Liver (tissue), 9 donors: ENCODE results near the gene EHMT1. TPM values are rescaled to one million over a fixed set of nuclear protein-coding genes. Genes with fewer than 3 reads are reported as not detected.

Source experiments
- DNase-seq: peaks from one replicate; pipeline ENCODE4 v3.0.0-alpha.2; 2017; ENCODE audit warnings: low spot score
- H3K27ac ChIP-seq, 2 donors: one replicate each; pipeline ENCODE4 v1.7.0; 2013; ENCODE audit warnings: inconsistent platforms in 2 of 2, low read length in 2 of 2, control low read depth in 1 of 2, low read depth in 1 of 2, mild to moderate bottlenecking in 1 of 2
- H3K27me3 ChIP-seq, 4 donors: one replicate each; pipeline versions ENCODE4 v1.6.1 to v1.7.0; 2013; ENCODE audit warnings: low read length in 3 of 4, inconsistent platforms in 1 of 4, mild to moderate bottlenecking in 1 of 4, moderate library complexity in 1 of 4; ENCODE audit not compliant: control insufficient read depth in 4 of 4, insufficient read depth in 4 of 4
- H3K36me3 ChIP-seq, 4 donors: one replicate each; pipeline versions ENCODE4 v1.6.1 to v1.7.0; 2013; ENCODE audit warnings: low read length in 3 of 4, mild to moderate bottlenecking in 3 of 4, low read depth in 1 of 4, moderate library complexity in 1 of 4; ENCODE audit not compliant: control insufficient read depth in 4 of 4, insufficient read depth in 3 of 4
- H3K4me1 ChIP-seq, 4 donors: one replicate each; pipeline versions ENCODE4 v1.6.1 to v1.7.0; 2013; ENCODE audit warnings: low read length in 3 of 4, mild to moderate bottlenecking in 3 of 4, moderate library complexity in 1 of 4; ENCODE audit not compliant: control insufficient read depth in 4 of 4, insufficient read depth in 4 of 4
- H3K4me3 ChIP-seq, 3 donors: one replicate each; pipeline versions ENCODE4 v1.6.1 to v1.7.0; 2013; ENCODE audit warnings: low read length in 3 of 3, control low read depth in 1 of 3, low read depth in 1 of 3, mild to moderate bottlenecking in 1 of 3
- H3K9ac ChIP-seq, 2 donors: one replicate each; pipeline ENCODE4 v1.7.0; 2013; ENCODE audit warnings: low read length in 2 of 2, mild to moderate bottlenecking in 2 of 2, moderate library complexity in 2 of 2, control low read depth in 1 of 2, low read depth in 1 of 2
- H3K9me3 ChIP-seq, 4 donors: one replicate each; pipeline versions ENCODE4 v1.6.1 to v1.7.0; 2013; ENCODE audit warnings: low read length in 3 of 4; ENCODE audit not compliant: control insufficient read depth in 4 of 4
- ATF3 ChIP-seq: IDR thresholded peaks from 2 replicates; pipeline ENCODE4 v1.6.1; 2016; ENCODE audit warnings: antibody characterized with exemption
- CTCF ChIP-seq: fragments of 150-350 bp; IDR thresholded peaks from 2 replicates; pipeline ENCODE4 v1.5.1; 2017; ENCODE audit warnings: improper control_type of control experiment, low read depth, low read length; ENCODE audit not compliant: missing input control
- EGR1 ChIP-seq, 2 donors: IDR thresholded peaks; 2 replicates each; pipeline ENCODE4 v1.6.1; 2016 to 2018; ENCODE audit warnings: antibody characterized with exemption in 2 of 2, low read depth in 2 of 2
- FOXA1 ChIP-seq: IDR thresholded peaks from 2 replicates; pipeline ENCODE4 v1.6.1; 2016; ENCODE audit warnings: antibody characterized with exemption
- FOXA2 ChIP-seq: IDR thresholded peaks from 2 replicates; pipeline ENCODE4 v1.6.1; 2016; ENCODE audit warnings: antibody characterized with exemption
- GABPA ChIP-seq, 2 donors: IDR thresholded peaks in 1 of 2; conservative IDR thresholded peaks in 1 of 2; 2 replicates each; pipeline ENCODE4 v1.6.1; 2016; ENCODE audit warnings: antibody characterized with exemption in 2 of 2, mild to moderate bottlenecking in 1 of 2, moderate library complexity in 1 of 2
- HNF4A ChIP-seq, 2 donors: conservative IDR thresholded peaks; 2 replicates each; pipeline ENCODE4 v1.6.1; 2016; ENCODE audit warnings: antibody characterized with exemption in 2 of 2, mild to moderate bottlenecking in 2 of 2
- HNF4G ChIP-seq: IDR thresholded peaks from 2 replicates; pipeline ENCODE4 v1.6.1; 2016; ENCODE audit warnings: antibody characterized with exemption
- JUND ChIP-seq, 2 donors: IDR thresholded peaks; 2 replicates each; pipeline ENCODE4 v1.6.1; 2016; ENCODE audit warnings: antibody characterized with exemption in 2 of 2
- MAX ChIP-seq: IDR thresholded peaks from 2 replicates; pipeline ENCODE4 v1.6.1; 2016; ENCODE audit warnings: antibody characterized with exemption
- NR2F2 ChIP-seq: IDR thresholded peaks from 2 replicates; pipeline ENCODE4 v1.6.1; 2016; ENCODE audit warnings: antibody characterized with exemption
- REST ChIP-seq: IDR thresholded peaks from 2 replicates; pipeline ENCODE4 v1.6.1; 2016; ENCODE audit warnings: antibody characterized with exemption, mild to moderate bottlenecking
- RXRA ChIP-seq, 2 donors: IDR thresholded peaks; 2 replicates each; pipeline ENCODE4 v1.6.1; 2017 to 2018; ENCODE audit warnings: antibody characterized with exemption in 2 of 2, mild to moderate bottlenecking in 1 of 2
- TAF1 ChIP-seq: conservative IDR thresholded peaks from 2 replicates; pipeline ENCODE4 v1.6.1; 2016; ENCODE audit warnings: antibody characterized with exemption, mild to moderate bottlenecking
- YY1 ChIP-seq: IDR thresholded peaks from 2 replicates; pipeline ENCODE4 v1.6.1; 2016; ENCODE audit warnings: antibody characterized with exemption, mild to moderate bottlenecking
- ZBTB33 ChIP-seq: IDR thresholded peaks from 2 replicates; pipeline ENCODE4 v1.6.1; 2016; ENCODE audit warnings: antibody characterized with exemption
- WGBS: extraction: QIAGEN DNeasy Blood & Tissue Kit; methylation state at CpG from one replicate; pipeline ENCODE4 v1.1.7; 2013; 5-methylcytosine and 5-hydroxymethylcytosine counted together
- polyA plus RNA-seq, 2 donors: library from polyadenylated mRNA; stranded (reverse) in 1 of 2; unstranded in 1 of 2; fragments of 200-250 nt in 1 of 2; fragments of >200 nt in 1 of 2; fragmentation: Nextera tagmentation in 1 of 2; extraction: Ambion mirVana in 1 of 2; gene quantifications; one replicate each; pipeline versions ENCODE4 v1.2.1 to v1.2.3, GENCODE V29; 2013 to 2015
- total RNA-seq, 2 donors: library from RNA; depleted of rRNA; stranded (reverse); fragments of >200 nt; gene quantifications; one replicate each; pipeline ENCODE4 v1.2.3, GENCODE V29; 2014
- donor health status: healthy.
- donor health status: healthy.
- donor health status: healthy.
- donor health status: healthy.
- donor health status: healthy.

Gene EHMT1
- total and polyA plus RNA-seq, 4 donors, result 16.1 to 48.2 (median 27.3) TPM

- no peak for DNase-seq
- no peaks in the 10 kb centered on the region for H3K4me1 ChIP-seq
- no peaks in the 10 kb centered on the region for H3K9me3 ChIP-seq
Observed at GRCh38 chr9:137710704-137711103, 91.9 kb downstream of the EHMT1 start.

More at GRCh38 chr9:137710704-137711103, 91.9 kb downstream of the EHMT1 start:
- TF ChIP-seq NR2F2 (no peak), EGR1 (IDR thresholded peaks at IDR 0.05; ENCODE audit: low read depth in 2 of 2) (no peak), YY1 (no peak), MAX (no peak), TAF1 (no peak), FOXA1 (no peak), HNF4A (conservative IDR thresholded peaks at IDR 0.05) (no peak), JUND (IDR thresholded peaks at IDR 0.05) (no peak), HNF4G (no peak), ZBTB33 (no peak), CTCF (no peak), FOXA2 (no peak), RXRA (IDR thresholded peaks at IDR 0.05) (no peak), ATF3 (no peak), GABPA (IDR thresholded peaks at IDR 0.05 in 1 of 2, conservative IDR thresholded peaks at IDR 0.05 in 1 of 2) (no peak), REST (no peak)
- Histone ChIP-seq H3K27me3 (no peaks in the 10 kb centered on the region), H3K9ac (no peak overlapping the region), H3K4me3 (no peak overlapping the region), H3K27ac (no peak overlapping the region), H3K36me3 (peaks cover 2 to 8% (median 4%) of the 10 kb centered on the region in 4 donors)
- 93% methylated on average over 12 of the region's 12 CpGs for WGBS
